ENCODE measurements around the gene SLC9A1. TPM values are rescaled to one million over a fixed set of nuclear protein-coding genes. Genes with fewer than 3 reads are reported as not detected.

SLC9A1 gene
- total RNA-seq, 1 experiment from 2014 or later = 27.5 TPM

DNA sequence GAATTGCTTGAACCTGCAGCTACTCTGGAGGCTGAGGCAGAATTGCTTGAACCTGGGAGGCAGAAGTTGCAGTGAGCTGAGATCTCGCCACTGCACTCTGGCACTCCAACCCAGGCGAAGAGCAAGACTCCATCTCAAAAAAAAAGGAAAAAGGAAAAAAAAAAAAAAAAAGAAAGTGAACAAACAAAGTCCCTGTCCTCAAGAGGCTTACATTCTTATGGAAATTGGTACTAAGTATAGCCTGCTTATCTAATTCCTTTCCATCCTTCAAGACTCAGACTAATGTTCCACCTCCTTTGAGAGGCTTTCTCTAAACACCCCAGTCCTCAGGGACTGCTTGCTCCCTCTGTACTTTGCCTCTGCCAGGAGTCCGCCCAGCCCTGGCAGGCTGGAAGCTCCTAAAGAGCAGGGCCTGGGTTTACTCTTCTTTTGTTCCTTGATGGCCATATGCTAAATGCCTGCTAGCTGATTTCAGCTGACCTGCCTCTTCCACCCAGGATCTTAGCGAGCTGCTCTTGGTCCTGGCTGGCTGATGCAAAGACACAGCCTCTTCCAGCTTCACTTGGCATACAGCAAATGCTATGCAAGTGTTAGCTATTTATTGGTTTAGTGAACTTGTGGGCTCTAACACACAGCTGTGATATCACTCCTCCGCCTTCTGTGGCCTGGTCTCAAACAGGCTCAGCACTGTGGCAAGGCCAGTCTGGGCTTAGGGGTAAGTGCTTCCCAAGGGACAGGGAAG lies 9.8 kb downstream of the SLC9A1 start:
- H3K9me2 ChIP-seq (ENCODE audit: insufficient read depth) = no peaks in the 10 kb centered on the region
- no TSS peak for BruUV-seq (replicated peaks)
- no peak for DNase-seq
- H3K4me1 ChIP-seq (replicated peaks; ENCODE audit: insufficient read depth) = peaks cover 84% of the 10 kb centered on the region
- intact Hi-C loops (cut with micrococcal nuclease; ENCODE audit: unreplicated experiment) = no loop called here
- no peaks in the 10 kb centered on the region for H3K36me3 ChIP-seq (ENCODE audit: low read depth)
- no peaks in the 10 kb centered on the region for H3K9me3 ChIP-seq (ENCODE audit: insufficient read depth, low read depth)
- H3K4me3 ChIP-seq = no peak overlapping the region; the same call in 1 of the 2 replicates
- POLR2A ChIA-PET (ENCODE audit: unreplicated experiment) = interaction anchor here (0.6 to 1.1 kb wide), 3 partner anchors 10 to 355 kb away, joined by 5 to 8 read pairs (median 6); partner anchors contain the start of gene SLC9A1
- peaks cover 65% of the 10 kb centered on the region for H3K79me2 ChIP-seq (ENCODE audit: low read depth)
- no peaks in the 10 kb centered on the region for H4K20me1 ChIP-seq (ENCODE audit: insufficient read depth)
- peaks cover 49% of the 10 kb centered on the region for H3F3A ChIP-seq (ENCODE audit: insufficient read depth, low read depth)
- CTCF ChIA-PET = interaction anchor here (1.0 kb wide), 1 partner anchor 9 kb away, joined by 4 read pairs; the partner anchor contains the start of gene SLC9A1
- TF ChIP-seq, protein P1, sequence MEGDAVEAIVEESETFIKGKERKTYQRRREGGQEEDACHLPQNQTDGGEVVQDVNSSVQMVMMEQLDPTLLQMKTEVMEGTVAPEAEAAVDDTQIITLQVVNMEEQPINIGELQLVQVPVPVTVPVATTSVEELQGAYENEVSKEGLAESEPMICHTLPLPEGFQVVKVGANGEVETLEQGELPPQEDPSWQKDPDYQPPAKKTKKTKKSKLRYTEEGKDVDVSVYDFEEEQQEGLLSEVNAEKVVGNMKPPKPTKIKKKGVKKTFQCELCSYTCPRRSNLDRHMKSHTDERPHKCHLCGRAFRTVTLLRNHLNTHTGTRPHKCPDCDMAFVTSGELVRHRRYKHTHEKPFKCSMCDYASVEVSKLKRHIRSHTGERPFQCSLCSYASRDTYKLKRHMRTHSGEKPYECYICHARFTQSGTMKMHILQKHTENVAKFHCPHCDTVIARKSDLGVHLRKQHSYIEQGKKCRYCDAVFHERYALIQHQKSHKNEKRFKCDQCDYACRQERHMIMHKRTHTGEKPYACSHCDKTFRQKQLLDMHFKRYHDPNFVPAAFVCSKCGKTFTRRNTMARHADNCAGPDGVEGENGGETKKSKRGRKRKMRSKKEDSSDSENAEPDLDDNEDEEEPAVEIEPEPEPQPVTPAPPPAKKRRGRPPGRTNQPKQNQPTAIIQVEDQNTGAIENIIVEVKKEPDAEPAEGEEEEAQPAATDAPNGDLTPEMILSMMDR (conservative IDR thresholded peaks at IDR 0.05) = no peak
- TF ChIP-seq EZH2 (IDR thresholded peaks at IDR 0.05; ENCODE audit: low read depth) = no peak
- H2AFZ ChIP-seq = no peak overlapping the region
- peak overlapping the region; percentile 81 for H3K4me2 ChIP-seq
- H3K27me3 ChIP-seq (ENCODE audit: insufficient read depth, low read depth) = no peaks in the 10 kb centered on the region
- peak overlapping the region; percentile 76 for H3K27ac ChIP-seq

DNA sequence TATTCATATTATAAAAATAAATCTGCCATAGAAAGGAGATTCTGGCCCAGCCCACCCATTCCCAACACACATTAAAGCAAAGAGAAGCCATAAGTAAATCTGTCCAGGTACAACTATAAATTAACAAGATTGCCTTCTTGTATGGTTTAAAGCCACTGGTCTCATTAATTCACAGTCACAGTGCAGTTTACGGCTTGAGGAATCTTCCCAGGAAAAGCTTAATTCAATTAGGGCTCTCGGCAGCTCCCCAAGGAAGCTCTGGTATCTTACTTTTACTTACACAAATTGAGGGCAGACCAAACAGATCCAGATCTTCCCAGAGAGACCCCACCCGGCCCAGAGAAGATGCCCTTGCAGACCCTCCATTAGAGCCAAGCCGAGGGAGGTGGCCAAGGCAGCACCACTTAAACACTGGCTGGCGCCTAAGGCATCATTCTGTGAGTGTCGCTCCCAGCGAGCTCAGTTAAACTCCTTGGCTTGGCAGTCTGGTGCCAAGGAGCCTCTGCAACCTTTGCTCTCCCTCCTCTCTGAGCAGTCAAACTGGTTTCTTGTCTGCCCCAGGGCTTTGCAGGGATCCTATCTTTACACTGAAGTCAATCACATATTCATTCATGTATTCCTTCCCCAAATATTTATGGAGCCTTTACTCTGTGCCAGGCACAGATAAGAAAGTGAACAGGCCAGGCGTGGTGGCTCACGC lies 10.7 kb downstream of the SLC9A1 start:
- no peaks in the 10 kb centered on the region for H3K27me3 ChIP-seq (ENCODE audit: insufficient read depth, low read depth)
- no peaks in the 10 kb centered on the region for H4K20me1 ChIP-seq (ENCODE audit: insufficient read depth)
- H3K9me2 ChIP-seq (ENCODE audit: insufficient read depth) = no peaks in the 10 kb centered on the region
- POLR2A ChIA-PET (ENCODE audit: unreplicated experiment) = interaction anchor here (0.6 to 1.1 kb wide), 5 partner anchors 11 to 784 kb away, joined by 3 to 8 read pairs (median 5); partner anchors contain the start of gene SLC9A1
- H3F3A ChIP-seq (ENCODE audit: insufficient read depth, low read depth) = peaks cover 49% of the 10 kb centered on the region
- H3K4me3 ChIP-seq = peak overlapping the region; percentile 41
- no TSS peak for BruUV-seq (replicated peaks)
- no peaks in the 10 kb centered on the region for H3K9me3 ChIP-seq (ENCODE audit: insufficient read depth, low read depth)
- DNase-seq = peak; percentile 75 to 90
- H3K4me1 ChIP-seq (replicated peaks; ENCODE audit: insufficient read depth) = peaks cover 85% of the 10 kb centered on the region
- peak overlapping the region; percentile 81 for H3K4me2 ChIP-seq
- intact Hi-C loops (cut with micrococcal nuclease; ENCODE audit: unreplicated experiment) = no loop called here
- CTCF ChIA-PET = interaction anchor here (0.6 to 1.0 kb wide), 2 partner anchors 10 to 15 kb away, joined by 3 to 4 read pairs; partner anchors contain the start of gene SLC9A1
- no peaks in the 10 kb centered on the region for H3K36me3 ChIP-seq (ENCODE audit: low read depth)
- no peak overlapping the region for H2AFZ ChIP-seq
- peaks cover 74% of the 10 kb centered on the region for H3K79me2 ChIP-seq (ENCODE audit: low read depth)
- TF ChIP-seq EZH2 (IDR thresholded peaks at IDR 0.05; ENCODE audit: low read depth) = no peak
- TF ChIP-seq, protein P1 (conservative IDR thresholded peaks at IDR 0.05) = no peak
- H3K27ac ChIP-seq = peak overlapping the region; percentile 76

DNA sequence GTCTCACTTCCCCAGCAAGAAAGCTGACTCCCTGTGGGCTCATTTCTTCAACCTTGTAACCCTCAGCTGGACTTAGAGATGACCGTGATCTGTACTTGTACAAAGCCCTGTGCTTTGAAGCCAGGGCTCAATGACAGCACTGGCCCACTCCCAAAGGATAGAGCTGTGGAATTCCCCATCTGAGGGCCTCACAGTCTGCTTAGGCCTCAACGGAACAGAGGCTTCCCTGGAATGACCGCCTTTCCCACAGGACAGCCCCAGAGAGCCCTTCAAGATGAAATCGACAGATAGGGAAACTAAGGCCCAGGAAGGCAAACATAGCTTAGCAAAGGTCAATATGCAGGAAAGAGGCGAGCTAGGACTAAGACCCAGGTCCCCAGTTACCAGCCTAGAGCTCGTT lies 11.5 kb downstream of the SLC9A1 start:
- Histone ChIP-seq H4K20me1 (ENCODE audit: insufficient read depth) (no peaks in the 10 kb centered on the region), H3K4me3 (no peak overlapping the region), H3K9me3 (ENCODE audit: insufficient read depth, low read depth) (no peaks in the 10 kb centered on the region), H3K79me2 (ENCODE audit: low read depth) (peaks cover 80% of the 10 kb centered on the region), H3K27me3 (ENCODE audit: insufficient read depth, low read depth) (no peaks in the 10 kb centered on the region), H3K27ac (0 out of 2 replicates have a peak overlapping the region, but pooled peaks have one; percentile 76), H3K36me3 (ENCODE audit: low read depth) (no peaks in the 10 kb centered on the region), H3K4me2 (peak overlapping the region; percentile 81), H2AFZ (no peak overlapping the region), H3K4me1 (replicated peaks; ENCODE audit: insufficient read depth) (peaks cover 80% of the 10 kb centered on the region), H3K9me2 (ENCODE audit: insufficient read depth) (no peaks in the 10 kb centered on the region), H3F3A (ENCODE audit: insufficient read depth, low read depth) (peaks cover 49% of the 10 kb centered on the region)
- no peak for DNase-seq
- intact Hi-C loops (cut with micrococcal nuclease; ENCODE audit: unreplicated experiment) = no loop called here
- ChIA-PET CTCF (interaction anchor here (0.6 kb wide), 1 partner anchor 82 kb away, joined by 3 read pairs; no protein-coding TSS in a partner anchor), POLR2A (ENCODE audit: unreplicated experiment) (interaction anchor here (0.6 kb wide), 2 partner anchors 124 to 322 kb away, joined by 3 read pairs; no protein-coding TSS in a partner anchor)
- BruUV-seq (replicated peaks) = no TSS peak
- TF ChIP-seq, protein P1 (conservative IDR thresholded peaks at IDR 0.05) = no peak
- TF ChIP-seq EZH2 (IDR thresholded peaks at IDR 0.05; ENCODE audit: low read depth) = no peak
